Measurements from ENCODE around the gene FKBP10.
"Not testable (repeated sequence)": the region's sequence is repeated elsewhere in the genome, so short reads cannot be mapped to it uniquely, and the experiment has no call there.

FKBP10 gene, protein sequence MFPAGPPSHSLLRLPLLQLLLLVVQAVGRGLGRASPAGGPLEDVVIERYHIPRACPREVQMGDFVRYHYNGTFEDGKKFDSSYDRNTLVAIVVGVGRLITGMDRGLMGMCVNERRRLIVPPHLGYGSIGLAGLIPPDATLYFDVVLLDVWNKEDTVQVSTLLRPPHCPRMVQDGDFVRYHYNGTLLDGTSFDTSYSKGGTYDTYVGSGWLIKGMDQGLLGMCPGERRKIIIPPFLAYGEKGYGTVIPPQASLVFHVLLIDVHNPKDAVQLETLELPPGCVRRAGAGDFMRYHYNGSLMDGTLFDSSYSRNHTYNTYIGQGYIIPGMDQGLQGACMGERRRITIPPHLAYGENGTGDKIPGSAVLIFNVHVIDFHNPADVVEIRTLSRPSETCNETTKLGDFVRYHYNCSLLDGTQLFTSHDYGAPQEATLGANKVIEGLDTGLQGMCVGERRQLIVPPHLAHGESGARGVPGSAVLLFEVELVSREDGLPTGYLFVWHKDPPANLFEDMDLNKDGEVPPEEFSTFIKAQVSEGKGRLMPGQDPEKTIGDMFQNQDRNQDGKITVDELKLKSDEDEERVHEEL

DNA sequence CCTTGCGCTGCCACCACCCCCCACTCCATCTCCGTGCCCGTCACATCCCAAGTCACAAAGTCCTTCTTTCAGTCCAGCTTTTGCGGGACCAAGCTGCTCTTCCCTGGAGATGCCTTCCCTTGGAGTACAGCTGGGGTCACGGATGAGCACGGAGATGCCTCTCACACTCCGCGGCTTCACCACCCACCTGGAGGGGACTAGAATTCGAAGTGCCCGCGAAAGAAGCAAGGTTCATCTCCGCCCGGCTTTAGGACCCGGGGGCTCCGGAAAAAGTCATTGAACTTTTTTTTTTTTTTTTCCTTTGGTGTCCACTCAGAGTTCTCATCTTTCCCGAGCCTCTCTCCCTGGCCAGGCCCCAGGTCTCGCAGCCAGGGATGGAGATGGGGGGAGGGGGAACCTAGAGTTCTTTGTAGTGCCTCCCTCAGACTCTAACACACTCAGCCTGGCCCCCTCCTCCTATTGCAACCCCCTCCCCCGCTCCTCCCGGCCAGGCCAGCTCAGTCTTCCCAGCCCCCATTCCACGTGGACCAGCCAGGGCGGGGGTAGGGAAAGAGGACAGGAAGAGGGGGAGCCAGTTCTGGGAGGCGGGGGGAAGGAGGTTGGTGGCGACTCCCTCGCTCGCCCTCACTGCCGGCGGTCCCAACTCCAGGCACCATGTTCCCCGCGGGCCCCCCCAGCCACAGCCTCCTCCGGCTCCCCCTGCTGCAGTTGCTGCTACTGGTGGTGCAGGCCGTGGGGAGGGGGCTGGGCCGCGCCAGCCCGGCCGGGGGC is at the start of gene FKBP10:
FKBP10 (plus strand) TSS at position 624 of the 771 bp plus-strand sequence; CDS start at position 655, 31 bp downstream.
- DNase-seq (ENCODE audit: low read depth in 2 of 2): peak in 1 of 2 experiments; percentile 14

- DNase-seq (ENCODE audit: low read depth in 2 of 2): no peak
Measured at GRCh38 chr17:41763327-41763726, 49.5 kb upstream of the FKBP10 start.

- DNase-seq (ENCODE audit: low read depth in 2 of 2): no peak
Measured at GRCh38 chr17:41766135-41766534, 46.7 kb upstream of the FKBP10 start.

GRCh38 chr17:41767324-41768042 is 45.3 kb upstream of the FKBP10 start:
- no peak for DNase-seq (ENCODE audit: low read depth in 2 of 2)

- no peak for DNase-seq (ENCODE audit: low read depth in 2 of 2)
Measured at GRCh38 chr17:41768682-41769288, 44.0 kb upstream of the FKBP10 start.

GRCh38 chr17:41769346-41769862 is 43.4 kb upstream of the FKBP10 start:
- DNase-seq (ENCODE audit: low read depth in 2 of 2): no peak

DNA sequence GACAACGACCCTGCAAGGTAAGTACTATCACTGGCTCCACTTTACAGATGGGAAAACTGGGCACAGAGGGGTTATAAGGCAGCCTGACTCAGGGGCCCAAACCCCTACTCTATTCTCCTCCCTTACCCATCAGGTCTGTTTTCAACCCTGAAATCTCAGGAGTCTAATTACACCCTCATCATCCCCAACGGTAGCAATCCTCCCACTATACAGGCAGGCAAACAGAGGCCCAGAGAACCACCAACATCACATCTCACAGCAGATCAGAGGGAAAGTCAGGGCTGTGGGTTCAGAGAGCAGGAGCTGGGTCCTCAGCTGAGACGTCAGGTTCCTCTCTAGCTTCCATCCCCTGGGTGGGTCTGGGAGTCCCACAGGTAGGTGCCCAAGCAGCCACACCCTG is 42.8 kb upstream of the FKBP10 start:
- no peak for DNase-seq (ENCODE audit: low read depth in 2 of 2)

DNA sequence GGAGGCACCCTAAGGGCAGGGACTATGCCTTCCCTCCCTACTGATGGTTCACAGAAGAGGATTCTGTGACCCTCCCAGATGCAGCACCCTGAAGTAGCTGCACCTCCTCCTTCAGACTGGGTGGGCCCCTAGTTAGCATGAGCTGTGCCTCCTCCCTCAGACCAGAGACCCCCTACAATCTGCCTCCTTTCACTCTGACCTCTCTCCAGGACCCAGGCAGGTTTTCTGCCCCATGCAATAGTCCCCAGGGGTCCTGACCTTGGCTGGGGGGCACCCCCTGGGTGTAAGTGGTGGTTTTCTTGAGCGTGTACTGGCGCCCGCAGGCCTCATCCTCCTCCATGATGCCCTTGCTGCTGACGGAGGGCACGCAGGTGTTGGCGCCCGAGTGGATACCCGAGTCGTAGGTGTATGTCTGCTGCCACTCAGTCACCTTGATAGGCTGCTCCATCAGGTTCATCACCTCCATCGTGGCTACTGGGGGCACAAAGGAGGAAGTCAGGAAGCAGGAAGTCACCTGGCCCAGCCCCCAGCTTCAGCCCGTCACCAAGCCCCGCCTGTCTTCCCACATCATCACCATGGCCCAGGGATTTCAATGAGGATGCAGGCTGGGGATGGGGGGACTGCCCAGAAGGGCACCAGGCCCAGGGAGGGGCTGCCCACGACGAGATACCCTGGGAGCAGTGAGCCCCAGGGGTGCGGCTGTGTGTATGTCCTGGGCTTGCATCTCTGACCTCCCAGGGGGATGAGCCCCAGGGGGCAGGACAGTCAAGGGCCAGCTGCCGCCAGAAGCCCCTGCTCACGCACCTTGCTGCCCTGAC is 41.2 kb upstream of the FKBP10 start:
- DNase-seq (ENCODE audit: low read depth in 2 of 2): no peak

- no peak for DNase-seq (ENCODE audit: low read depth in 2 of 2)
Measured at GRCh38 chr17:41772218-41772585, 40.6 kb upstream of the FKBP10 start.

GRCh38 chr17:41772586-41773189 is 40.1 kb upstream of the FKBP10 start:
- no peak for DNase-seq (ENCODE audit: low read depth in 2 of 2)

GRCh38 chr17:41773190-41773588 is 39.6 kb upstream of the FKBP10 start:
- DNase-seq (ENCODE audit: low read depth in 2 of 2): no peak

GRCh38 chr17:41773731-41774193 is 39.0 kb upstream of the FKBP10 start:
- DNase-seq (ENCODE audit: low read depth in 2 of 2): no peak

DNA sequence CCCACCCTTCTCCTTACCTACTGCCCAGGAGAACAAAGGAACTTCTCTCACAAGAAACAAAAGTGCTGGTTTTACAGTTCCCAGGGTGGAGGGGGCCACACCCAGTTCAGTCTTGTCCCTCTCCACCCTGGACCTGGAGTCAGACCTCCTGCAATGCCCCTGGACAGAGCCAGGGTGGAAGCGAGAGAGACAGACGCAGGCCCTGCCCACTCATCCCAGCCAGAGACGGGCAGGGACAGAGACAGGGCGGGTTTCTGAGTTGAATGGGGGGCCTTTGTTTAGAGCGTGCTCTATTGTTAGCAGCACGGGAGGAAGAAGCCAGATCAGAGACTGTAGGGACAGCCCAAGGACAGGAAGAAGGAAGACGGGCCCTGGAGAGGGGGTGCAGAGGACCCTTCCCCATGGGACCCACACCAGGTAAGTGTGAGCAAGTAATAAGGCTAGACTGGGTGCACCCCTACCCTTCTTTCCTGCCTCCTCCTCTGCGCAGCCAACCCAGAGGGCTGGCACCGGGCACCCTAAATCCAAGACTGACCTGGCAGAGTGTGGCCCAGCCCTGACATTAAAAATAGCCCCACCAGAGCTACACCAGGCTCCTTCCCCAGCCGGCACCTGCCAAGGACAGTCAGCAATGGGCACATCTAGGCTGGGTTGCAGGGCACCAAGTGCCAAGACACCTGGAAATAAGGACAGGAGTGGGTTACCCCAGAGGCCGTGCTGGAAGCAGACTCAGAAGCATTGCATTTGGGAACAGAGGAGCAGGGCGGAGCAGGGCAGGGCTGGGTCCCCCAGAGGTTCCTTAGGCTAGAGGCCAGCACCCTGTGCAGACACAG is 37.2 kb upstream of the FKBP10 start:
- no peak for DNase-seq (ENCODE audit: low read depth in 2 of 2)

DNA sequence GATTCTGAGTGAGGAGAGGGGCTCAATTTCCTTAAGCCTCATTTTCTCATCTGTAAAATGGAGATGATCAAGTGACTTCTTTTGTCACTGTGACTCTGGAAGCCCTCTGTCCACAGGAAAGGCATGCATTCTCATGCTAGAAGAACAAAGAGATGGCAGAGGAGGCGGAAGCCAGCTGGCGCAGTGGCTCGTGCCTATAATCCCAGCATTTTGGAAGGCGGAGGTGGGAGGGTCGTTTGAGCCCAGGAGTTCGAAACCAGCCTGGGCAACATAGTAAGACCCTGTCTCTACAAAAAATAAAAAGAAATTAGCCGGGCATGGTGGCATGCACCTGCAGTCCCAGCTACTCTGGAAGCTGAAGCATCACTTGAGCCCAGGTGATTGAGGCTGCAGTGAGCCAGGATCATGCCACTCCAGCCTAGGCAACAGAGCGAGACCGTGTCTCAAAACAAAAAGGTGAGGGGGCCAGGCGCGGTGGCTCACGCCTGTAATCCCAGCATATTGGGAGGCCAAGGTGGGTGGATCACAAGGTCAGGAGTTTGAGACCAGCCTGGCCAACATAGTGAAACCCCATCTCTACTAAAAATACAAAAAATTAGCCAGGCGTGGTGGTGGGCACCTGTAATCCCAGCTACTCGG is 36.4 kb upstream of the FKBP10 start:
- not testable (repeated sequence) for DNase-seq (ENCODE audit: low read depth in 2 of 2)

DNA sequence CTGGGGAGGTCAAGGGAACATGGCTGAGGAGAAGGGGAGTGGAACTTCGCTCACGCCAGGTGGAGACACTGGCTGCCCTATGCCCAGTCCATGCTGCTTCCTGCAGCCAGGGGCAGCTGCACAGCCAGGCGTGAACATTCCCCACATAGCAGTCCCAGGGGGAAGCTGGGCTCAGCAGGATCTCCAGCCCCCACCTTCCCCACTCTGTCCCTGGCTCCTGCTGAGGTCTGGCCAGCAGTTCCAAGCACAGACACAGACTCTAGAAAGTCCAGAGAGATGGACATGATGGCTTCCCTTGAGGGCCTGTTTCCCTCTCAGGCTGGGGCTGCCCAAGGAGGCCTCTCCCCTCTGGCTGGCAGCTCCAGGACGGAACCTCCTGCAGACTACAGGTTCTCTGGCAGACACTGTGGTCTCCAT is 35.6 kb upstream of the FKBP10 start:
- DNase-seq (ENCODE audit: low read depth in 2 of 2): no peak

DNA sequence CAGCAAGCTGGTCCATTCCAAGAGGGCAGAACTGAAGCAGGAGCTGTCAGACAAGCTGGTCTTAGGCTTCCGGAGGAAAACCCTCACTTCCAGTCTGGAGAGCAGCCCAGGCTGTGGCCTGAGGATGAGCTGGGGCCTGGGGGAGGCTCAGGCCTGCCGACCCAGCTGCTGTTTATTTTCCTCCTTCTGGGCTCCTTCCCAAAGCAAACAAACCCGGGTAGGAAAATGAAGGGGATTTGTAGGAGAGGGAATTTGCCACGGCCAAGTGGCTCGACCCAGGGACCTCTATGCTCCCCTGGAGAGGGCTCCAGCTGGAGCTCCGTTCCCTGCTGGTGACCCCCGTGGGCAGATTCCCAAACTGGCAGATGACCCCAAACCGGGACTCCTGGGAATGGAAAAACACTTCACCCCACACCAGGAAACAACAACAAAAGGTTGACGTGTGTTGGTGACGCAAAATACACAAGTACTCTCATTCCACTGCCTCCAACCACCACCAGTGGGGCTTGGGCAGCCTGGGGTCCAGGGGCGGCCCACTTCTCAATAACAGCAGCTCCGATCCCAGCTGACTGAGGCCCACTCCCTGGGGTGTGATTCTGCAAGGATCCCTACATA is 35.1 kb upstream of the FKBP10 start:
- DNase-seq (ENCODE audit: low read depth in 2 of 2): no peak

GRCh38 chr17:41779954-41780353 is 32.9 kb upstream of the FKBP10 start:
- DNase-seq (ENCODE audit: low read depth in 2 of 2): no peak
